ENCODE data around the gene CAMK4. TPM values are rescaled to one million over a fixed set of nuclear protein-coding genes. Genes with fewer than 3 reads are reported as not detected.

Gene CAMK4
- total RNA-seq, 1 experiment from 2014 or later = not detected

DNA sequence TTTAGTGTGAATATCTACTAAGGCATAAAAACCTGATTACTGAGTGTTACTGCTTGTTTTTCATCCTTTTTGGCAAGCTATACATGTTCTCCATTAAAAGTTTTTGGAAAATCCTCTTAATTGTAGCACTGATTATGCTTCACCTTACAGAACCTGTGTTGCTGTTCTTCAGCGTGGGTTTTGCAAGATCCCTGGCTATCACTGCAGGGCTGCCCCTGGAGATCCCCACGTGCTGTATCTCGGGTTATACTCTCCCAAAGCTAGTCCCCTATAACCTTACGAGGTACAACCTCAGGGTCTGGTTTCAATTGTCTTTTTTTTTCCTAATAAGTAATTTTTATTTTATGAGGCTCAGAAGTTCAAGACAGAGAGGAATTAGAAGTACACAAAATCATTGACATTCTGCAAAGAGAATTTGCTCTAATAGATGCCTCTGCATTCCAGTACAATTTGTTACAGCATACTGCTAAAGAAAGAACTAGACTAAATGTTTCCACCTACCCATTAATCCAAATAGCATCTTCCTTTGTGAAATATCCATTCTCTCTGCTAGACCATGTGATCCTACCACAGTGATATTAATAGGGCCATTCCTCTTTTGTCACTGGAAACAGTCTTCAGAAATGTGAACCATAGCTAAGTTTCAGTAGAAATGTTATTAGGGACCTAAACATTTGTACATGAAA lies 25.8 kb upstream of the CAMK4 start:
- intact Hi-C loops (cut with micrococcal nuclease; ENCODE audit: unreplicated experiment) = no loop called here
- H3K9me3 ChIP-seq (ENCODE audit: insufficient read depth, low read depth) = no peaks in the 10 kb centered on the region; the same call in 1 of the 2 replicates
- H3K36me3 ChIP-seq (ENCODE audit: low read depth) = no peaks in the 10 kb centered on the region
- no peaks in the 10 kb centered on the region for H3K27me3 ChIP-seq (ENCODE audit: insufficient read depth, low read depth)
- TF ChIP-seq EZH2 (IDR thresholded peaks at IDR 0.05; ENCODE audit: low read depth) = no peak
- TF ChIP-seq, protein P1, sequence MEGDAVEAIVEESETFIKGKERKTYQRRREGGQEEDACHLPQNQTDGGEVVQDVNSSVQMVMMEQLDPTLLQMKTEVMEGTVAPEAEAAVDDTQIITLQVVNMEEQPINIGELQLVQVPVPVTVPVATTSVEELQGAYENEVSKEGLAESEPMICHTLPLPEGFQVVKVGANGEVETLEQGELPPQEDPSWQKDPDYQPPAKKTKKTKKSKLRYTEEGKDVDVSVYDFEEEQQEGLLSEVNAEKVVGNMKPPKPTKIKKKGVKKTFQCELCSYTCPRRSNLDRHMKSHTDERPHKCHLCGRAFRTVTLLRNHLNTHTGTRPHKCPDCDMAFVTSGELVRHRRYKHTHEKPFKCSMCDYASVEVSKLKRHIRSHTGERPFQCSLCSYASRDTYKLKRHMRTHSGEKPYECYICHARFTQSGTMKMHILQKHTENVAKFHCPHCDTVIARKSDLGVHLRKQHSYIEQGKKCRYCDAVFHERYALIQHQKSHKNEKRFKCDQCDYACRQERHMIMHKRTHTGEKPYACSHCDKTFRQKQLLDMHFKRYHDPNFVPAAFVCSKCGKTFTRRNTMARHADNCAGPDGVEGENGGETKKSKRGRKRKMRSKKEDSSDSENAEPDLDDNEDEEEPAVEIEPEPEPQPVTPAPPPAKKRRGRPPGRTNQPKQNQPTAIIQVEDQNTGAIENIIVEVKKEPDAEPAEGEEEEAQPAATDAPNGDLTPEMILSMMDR (conservative IDR thresholded peaks at IDR 0.05) = no peak
- no peak for DNase-seq
- no TSS peak for BruUV-seq (replicated peaks)
- CTCF ChIA-PET = no interaction called here
- no peaks in the 10 kb centered on the region for H3K79me2 ChIP-seq (ENCODE audit: low read depth)
- H2AFZ ChIP-seq = no peak overlapping the region; the same call in 1 of the 2 replicates
- no peaks in the 10 kb centered on the region for H4K20me1 ChIP-seq (ENCODE audit: insufficient read depth)
- H3F3A ChIP-seq (ENCODE audit: insufficient read depth, low read depth) = no peaks in the 10 kb centered on the region
- POLR2A ChIA-PET (ENCODE audit: unreplicated experiment) = no interaction called here
- no peak overlapping the region for H3K27ac ChIP-seq
- no peaks in the 10 kb centered on the region; the same call in 1 of the 2 replicates for H3K9me2 ChIP-seq (ENCODE audit: insufficient read depth)
- H3K4me2 ChIP-seq = no peak overlapping the region
- H3K4me3 ChIP-seq = no peak overlapping the region
- no peaks in the 10 kb centered on the region for H3K4me1 ChIP-seq (replicated peaks; ENCODE audit: insufficient read depth)

GRCh38 chr5:111200828-111201227 lies 23.4 kb upstream of the CAMK4 start:
- Histone ChIP-seq H3K27me3 (ENCODE audit: insufficient read depth, low read depth) (no peaks in the 10 kb centered on the region), H3K4me3 (no peak overlapping the region), H3K9me3 (ENCODE audit: insufficient read depth, low read depth) (no peaks in the 10 kb centered on the region; the same call in 1 of the 2 replicates), H3K79me2 (ENCODE audit: low read depth) (no peaks in the 10 kb centered on the region), H3K36me3 (ENCODE audit: low read depth) (no peaks in the 10 kb centered on the region), H2AFZ (no peak overlapping the region), H3K9me2 (ENCODE audit: insufficient read depth) (no peaks in the 10 kb centered on the region), H4K20me1 (ENCODE audit: insufficient read depth) (no peaks in the 10 kb centered on the region), H3F3A (ENCODE audit: insufficient read depth, low read depth) (no peaks in the 10 kb centered on the region), H3K4me2 (no peak overlapping the region), H3K4me1 (replicated peaks; ENCODE audit: insufficient read depth) (no peaks in the 10 kb centered on the region), H3K27ac (no peak overlapping the region)
- no TSS peak for BruUV-seq (replicated peaks)
- ChIA-PET POLR2A (ENCODE audit: unreplicated experiment) (no interaction called here), CTCF (no interaction called here)
- DNase-seq = no peak
- TF ChIP-seq EZH2 (IDR thresholded peaks at IDR 0.05; ENCODE audit: low read depth) = no peak
- TF ChIP-seq, protein P1 (conservative IDR thresholded peaks at IDR 0.05) = no peak
- intact Hi-C loops (cut with micrococcal nuclease; ENCODE audit: unreplicated experiment) = no loop called here

DNA sequence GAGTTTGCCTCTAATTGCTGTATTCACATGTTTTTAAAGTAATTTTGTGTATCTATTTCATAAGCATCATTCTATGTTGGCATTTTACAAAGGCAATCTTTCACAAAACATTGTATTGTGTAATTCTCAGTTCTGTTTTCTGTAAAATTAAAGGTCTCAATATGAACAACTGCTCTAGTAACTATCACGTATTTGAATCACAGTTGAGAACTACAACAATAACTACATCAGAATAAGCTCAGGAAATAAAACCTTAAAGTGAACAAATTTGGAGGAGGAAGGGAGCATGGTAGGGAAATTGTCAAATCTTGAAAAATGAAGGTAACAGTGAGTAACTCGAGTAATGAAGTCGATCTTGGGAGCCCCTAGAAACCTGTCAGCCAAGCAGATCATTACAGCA lies 22.5 kb upstream of the CAMK4 start:
- no peak for TF ChIP-seq EZH2 (IDR thresholded peaks at IDR 0.05; ENCODE audit: low read depth)
- TF ChIP-seq, protein P1 (conservative IDR thresholded peaks at IDR 0.05) = no peak
- no TSS peak for BruUV-seq (replicated peaks)

More for the DNA sequence above, 22.5 kb upstream of the CAMK4 start:
- Histone ChIP-seq H4K20me1 (ENCODE audit: insufficient read depth) (no peaks in the 10 kb centered on the region), H3K4me3 (no peak overlapping the region), H3K27ac (no peak overlapping the region), H3K79me2 (ENCODE audit: low read depth) (no peaks in the 10 kb centered on the region), H3K9me2 (ENCODE audit: insufficient read depth) (no peaks in the 10 kb centered on the region), H3F3A (ENCODE audit: insufficient read depth, low read depth) (no peaks in the 10 kb centered on the region), H3K9me3 (ENCODE audit: insufficient read depth, low read depth) (no peaks in the 10 kb centered on the region; the same call in 1 of the 2 replicates), H2AFZ (no peak overlapping the region), H3K27me3 (ENCODE audit: insufficient read depth, low read depth) (no peaks in the 10 kb centered on the region), H3K36me3 (ENCODE audit: low read depth) (no peaks in the 10 kb centered on the region), H3K4me2 (no peak overlapping the region), H3K4me1 (replicated peaks; ENCODE audit: insufficient read depth) (no peaks in the 10 kb centered on the region)
- ChIA-PET CTCF (no interaction called here), POLR2A (ENCODE audit: unreplicated experiment) (no interaction called here)
- DNase-seq = no peak
- intact Hi-C loops (cut with micrococcal nuclease; ENCODE audit: unreplicated experiment) = no loop called here

Data from PC-9 (cell line).